H1 (cell line): Measurements from ENCODE around the gene GRK3. TPM values are rescaled to one million over a fixed set of nuclear protein-coding genes. Genes with fewer than 3 reads are reported as not detected.

ENCODE experiments used
- CTCF ChIA-PET: fragments of 300-600 bp; sonication (Branson Sonifier 250); formaldehyde crosslinking; loops from one replicate; lab custom pipeline; 2021; ENCODE audit not compliant: partially characterized antibody; lab: Charles Lee
- POLR2A ChIA-PET: fragments of 300-600 bp; sonication (Branson Sonifier 250); formaldehyde crosslinking; loops from one replicate; lab custom pipeline; 2021; ENCODE audit warnings: inconsistent platforms; ENCODE audit not compliant: partially characterized antibody; lab: Charles Lee
- DNase-seq, 2 experiments: peaks; one replicate each; pipeline versions ENCODE4 v3.0.0 to v3.0.0-alpha.2; 2010 to 2022; ENCODE audit warnings: low spot score in 2 of 2, low read depth in 1 of 2, mixed read lengths in 1 of 2
- FAIRE-seq: peaks from 2 replicates; lab custom pipeline; 2011; peaks lifted over from hg19 to GRCh38; lab: Jason Lieb, UNC
- H2AFZ ChIP-seq: 2 replicates; pipeline ENCODE4 v1.8.1; 2012; ENCODE audit warnings: low read length, inconsistent platforms
- H2AK5ac ChIP-seq: 2 replicates; pipeline ENCODE4 v1.6.1; 2013; ENCODE audit warnings: low read depth, low read length
- H2BK120ac ChIP-seq: replicated peaks from 2 replicates; pipeline ENCODE3; 2013; ENCODE audit warnings: low read depth, low read length, inconsistent platforms
- H2BK12ac ChIP-seq: 2 replicates; pipeline ENCODE4 v1.6.1; 2013; ENCODE audit warnings: low read depth, low read length
- H2BK15ac ChIP-seq: 2 replicates; pipeline ENCODE4 v1.6.1; 2013; ENCODE audit warnings: low read length
- H2BK20ac ChIP-seq: 2 replicates; pipeline ENCODE4 v1.6.1; 2013; ENCODE audit warnings: low read length
- H2BK5ac ChIP-seq: 2 replicates; pipeline ENCODE4 v1.6.1; 2013; ENCODE audit warnings: low read depth, low read length
- H3K14ac ChIP-seq: 2 replicates; pipeline ENCODE4 v1.6.1; 2013; ENCODE audit warnings: inconsistent platforms; ENCODE audit not compliant: insufficient read length
- H3K18ac ChIP-seq: 2 replicates; pipeline ENCODE4 v1.6.1; 2013; ENCODE audit warnings: low read length; ENCODE audit errors: extremely low read depth
- H3K23ac ChIP-seq: 2 replicates; pipeline ENCODE4 v1.6.1; 2013; ENCODE audit warnings: inconsistent platforms; ENCODE audit not compliant: insufficient read length
- H3K23me2 ChIP-seq: 2 replicates; pipeline ENCODE4 v1.6.1; 2013; ENCODE audit warnings: low read depth, low read length
- H3K27ac ChIP-seq: 2 replicates; pipeline ENCODE4 v1.6.1; 2011; ENCODE audit warnings: low read depth, low read length, inconsistent platforms
- H3K27me3 ChIP-seq, 4 experiments: replicated peaks in 1 of 4; 1 replicate in 1 of 4; 2 replicates in 3 of 4; pipeline versions ENCODE4 v1.6.1 to v1.8.1; 2011 to 2013; ENCODE audit warnings: low read length in 3 of 4, mild to moderate bottlenecking in 3 of 4, inconsistent platforms in 2 of 4, mixed read lengths in 2 of 4, moderate library complexity in 1 of 4; ENCODE audit not compliant: control insufficient read depth in 3 of 4, insufficient read depth in 3 of 4; ENCODE audit errors: extremely low read depth in 1 of 4
- H3K36me3 ChIP-seq, 4 experiments: 2 replicates each; pipeline versions ENCODE4 v1.6.1 to v1.8.1; 2011 to 2013; ENCODE audit warnings: mild to moderate bottlenecking in 4 of 4, low read length in 3 of 4, moderate library complexity in 2 of 4, control low read depth in 1 of 4, inconsistent platforms in 1 of 4; ENCODE audit not compliant: insufficient read depth in 4 of 4, control insufficient read depth in 2 of 4
- H3K4ac ChIP-seq: replicated peaks from 2 replicates; pipeline ENCODE3; 2013; ENCODE audit warnings: low read length, low read depth, mixed read lengths, inconsistent platforms; ENCODE audit not compliant: insufficient read length
- H3K4me1 ChIP-seq, 4 experiments: replicated peaks in 1 of 4; 1 replicate in 1 of 4; 2 replicates in 3 of 4; pipeline versions ENCODE4 v1.6.1 to v1.8.1; 2011 to 2013; ENCODE audit warnings: low read length in 3 of 4, inconsistent platforms in 2 of 4, mixed read lengths in 1 of 4; ENCODE audit not compliant: insufficient read depth in 4 of 4, control insufficient read depth in 3 of 4
- H3K4me2 ChIP-seq, 2 experiments: 2 replicates each; pipeline versions ENCODE4 v1.6.1 to v1.8.1; 2011 to 2013; ENCODE audit warnings: low read depth in 2 of 2, low read length in 2 of 2, control low read depth in 1 of 2, inconsistent platforms in 1 of 2, mild to moderate bottlenecking in 1 of 2; ENCODE audit not compliant: insufficient read depth in 1 of 2
- H3K4me3 ChIP-seq, 4 experiments: fragments of 200-600, 300-600 bp in 1 of 4; sonication (generic), shearing (Covaris generic), sonication (Bioruptor Twin) in 1 of 4; 2 replicates each; pipeline versions ENCODE4 v1.5.1 to v1.8.1; 2011 to 2016; ENCODE audit warnings: low read length in 4 of 4, low read depth in 3 of 4, control low read depth in 2 of 4, inconsistent platforms in 2 of 4, mild to moderate bottlenecking in 2 of 4, mixed read lengths in 1 of 4, moderate library complexity in 1 of 4; ENCODE audit not compliant: insufficient read depth in 2 of 4; ENCODE audit errors: extremely low read depth in 1 of 4
- H3K56ac ChIP-seq: replicated peaks from 2 replicates; pipeline ENCODE3; 2013; ENCODE audit warnings: low read depth, mild to moderate bottlenecking, mixed read lengths, low read length, inconsistent platforms; ENCODE audit not compliant: insufficient read length
- H3K79me1 ChIP-seq: 2 replicates; pipeline ENCODE4 v1.6.1; 2013; ENCODE audit warnings: low read depth, low read length, control low read depth
- H3K79me2 ChIP-seq, 2 experiments: 2 replicates each; pipeline versions ENCODE4 v1.6.1 to v1.8.1; 2012 to 2013; ENCODE audit warnings: low read length in 2 of 2, mild to moderate bottlenecking in 2 of 2, inconsistent platforms in 1 of 2; ENCODE audit not compliant: insufficient read depth in 2 of 2, control insufficient read depth in 1 of 2
- H3K9ac ChIP-seq, 4 experiments: replicated peaks in 1 of 4; 1 replicate in 1 of 4; 2 replicates in 3 of 4; pipeline versions ENCODE4 v1.6.1 to v1.8.1; 2011 to 2013; ENCODE audit warnings: low read depth in 3 of 4, low read length in 3 of 4, control low read depth in 2 of 4, mild to moderate bottlenecking in 2 of 4, moderate library complexity in 2 of 4, inconsistent platforms in 1 of 4; ENCODE audit errors: extremely low read depth in 1 of 4
- H3K9me3 ChIP-seq, 2 experiments: 2 replicates each; pipeline versions ENCODE4 v1.6.1 to v1.8.1; 2012 to 2013; ENCODE audit warnings: mild to moderate bottlenecking in 2 of 2, moderate library complexity in 2 of 2, control low read depth in 1 of 2, inconsistent platforms in 1 of 2, low read depth in 1 of 2, low read length in 1 of 2, mixed read lengths in 1 of 2; ENCODE audit not compliant: insufficient read depth in 2 of 2
- H4K20me1 ChIP-seq, 2 experiments: replicated peaks in 1 of 2; 2 replicates each; pipeline versions ENCODE3 to v1.8.1; 2011 to 2013; ENCODE audit warnings: inconsistent platforms in 2 of 2, low read length in 2 of 2, mild to moderate bottlenecking in 1 of 2; ENCODE audit not compliant: insufficient read depth in 2 of 2, control insufficient read depth in 1 of 2
- H4K5ac ChIP-seq: 2 replicates; pipeline ENCODE4 v1.6.1; 2013; ENCODE audit warnings: low read length, low read depth, mixed read lengths, inconsistent platforms; ENCODE audit not compliant: insufficient read length
- H4K8ac ChIP-seq: 2 replicates; pipeline ENCODE4 v1.8.0; 2013; ENCODE audit warnings: mild to moderate bottlenecking, moderate library complexity, low read length, inconsistent platforms; ENCODE audit not compliant: insufficient read depth; ENCODE audit errors: extremely low read depth
- H4K91ac ChIP-seq: replicated peaks from 2 replicates; pipeline ENCODE3; 2013; ENCODE audit warnings: low read length, mixed read lengths, inconsistent platforms; ENCODE audit not compliant: insufficient read length
- SP1 ChIP-seq: IDR thresholded peaks from 2 replicates; pipeline ENCODE4 v1.6.1; 2011; ENCODE audit warnings: low read depth, low read length
- WGBS, 2 experiments: shearing (Covaris generic) in 1 of 2; methylation state at CpG; one replicate each; pipeline versions ENCODE4 v1.1.6 to v1.1.7; 2013 to 2015; ENCODE audit warnings: low lambda C conversion rate in 2 of 2, mixed read lengths in 2 of 2, inconsistent platforms in 1 of 2, low coverage in 1 of 2, missing lambda C conversion rate in 1 of 2; ENCODE audit not compliant: insufficient replicate concordance in 2 of 2, insufficient coverage in 1 of 2, insufficient read length in 1 of 2; ENCODE audit errors: extremely low coverage in 1 of 2, missing lambda C conversion rate in 1 of 2; 5-methylcytosine and 5-hydroxymethylcytosine counted together
- polyA plus RNA-seq, 7 experiments: library from polyadenylated mRNA; depleted of rRNA in 3 of 7; stranded (reverse) in 5 of 7; unstranded in 2 of 7; fragments of >200 nt in 5 of 7; fragments of 200-250 nt in 2 of 7; gene quantifications; 1 replicate in 5 of 7; 2 replicates in 1 of 7; 4 replicates in 1 of 7; pipeline versions ENCODE4 v1.2.1 to v1.2.3, GENCODE V29; 2011 to 2013; ENCODE audit warnings: missing spikeins in 2 of 7, mixed read lengths in 2 of 7
- total RNA-seq: library from RNA; stranded (reverse); fragmentation: NEBNext Ultra II Directional; extraction: Animal tissue kit (Norgen Biotek cat#: 25700); gene quantifications from 2 replicates; pipeline ENCODE4 v1.2.1, GENCODE V29; 2021

The GRK3 gene
- total and polyA plus RNA-seq, 2 of the 8 experiments (the other 6 are each of a cell fraction or from before 2014, with no cell fraction given): 7.5 to 35.3 TPM

- DNase-seq (no peak), FAIRE-seq (no peak)
- Histone ChIP-seq H3K4ac (no peak overlapping the region), H2BK20ac (no peak overlapping the region), H3K9ac (no peak overlapping the region), H2BK5ac (no peak overlapping the region), H3K4me1 (no peaks in the 10 kb centered on the region), H3K36me3 (no peaks in the 10 kb centered on the region), H3K23me2 (no peaks in the 10 kb centered on the region), H3K4me2 (no peak overlapping the region), H2AK5ac (no peak overlapping the region), H4K5ac (no peak overlapping the region), H2BK120ac (no peak overlapping the region), H2BK12ac (no peak overlapping the region), H3K27ac (no peak overlapping the region), H2AFZ (no peak overlapping the region), H4K91ac (no peak overlapping the region), H3K56ac (no peak overlapping the region), H3K14ac (no peak overlapping the region), H4K20me1 (no peaks in the 10 kb centered on the region), H3K79me2 (no peaks in the 10 kb centered on the region), H3K79me1 (no peaks in the 10 kb centered on the region), H4K8ac (no peak overlapping the region), H3K23ac (no peak overlapping the region), H3K4me3 (no peak overlapping the region), H3K18ac (no peak overlapping the region), H3K27me3 (no peaks in the 10 kb centered on the region), H3K9me3 (no peaks in the 10 kb centered on the region; a peak in 1 of 4 replicates), H2BK15ac (no peak overlapping the region)
- POLR2A ChIA-PET: no interaction called here
- CTCF ChIA-PET: interaction anchor here (0.6 to 1.4 kb wide), 3 partner anchors 9 to 232 kb away, joined by 3 to 5 read pairs (median 4); no protein-coding TSS in a partner anchor
- WGBS, 2 experiments: 91% methylated on average over 4 of the region's 4 CpGs; no CpG with 5 or more reads in 1 of the 2 experiments
- no peak for TF ChIP-seq SP1
Measured at GRCh38 chr22:25536589-25536988, 27.9 kb upstream of the GRK3 start.
